DMS79 (cell line): Measurements from ENCODE around the gene HINT3.
"Not testable (repeated sequence)": the region's sequence is repeated elsewhere in the genome, so short reads cannot be mapped to it uniquely, and the experiment has no call there.

Source experiments
- DNase-seq: peaks from one replicate; lab custom pipeline; 2025; lab: John Stamatoyannopoulos, UW

The HINT3 gene

GRCh38 chr6:125940247-125941041 is 16.1 kb upstream of the HINT3 start:
- no peak for DNase-seq

- DNase-seq: no peak
These were observed 13.7 kb upstream of the HINT3 start for GRCh38 chr6:125942672-125943527.

- no peak for DNase-seq
These were observed 12.8 kb upstream of the HINT3 start for GRCh38 chr6:125943528-125944433.

GRCh38 chr6:125944434-125944816 is 12.1 kb upstream of the HINT3 start:
- no peak for DNase-seq

- DNase-seq: no peak
These were observed 11.7 kb upstream of the HINT3 start for GRCh38 chr6:125944896-125945295.

GRCh38 chr6:125945378-125946141 is 11.0 kb upstream of the HINT3 start:
- DNase-seq: no peak

GRCh38 chr6:125947615-125948014 is 9.0 kb upstream of the HINT3 start:
- no peak for DNase-seq

- no peak for DNase-seq
These were observed 8.1 kb upstream of the HINT3 start for GRCh38 chr6:125948455-125948854.

- no peak for DNase-seq
These were observed 7.5 kb upstream of the HINT3 start for GRCh38 chr6:125949069-125949468.

GRCh38 chr6:125950293-125950692 is 6.3 kb upstream of the HINT3 start:
- no peak for DNase-seq

- DNase-seq: not testable (repeated sequence)
These were observed 5.9 kb upstream of the HINT3 start for GRCh38 chr6:125950716-125951115.

- DNase-seq: no peak
These were observed 5.2 kb upstream of the HINT3 start for GRCh38 chr6:125951323-125951722.

- no peak for DNase-seq
These were observed 3.6 kb upstream of the HINT3 start for GRCh38 chr6:125952764-125953501.

- DNase-seq: no peak
These were observed 3.1 kb upstream of the HINT3 start for GRCh38 chr6:125953502-125953875.

GRCh38 chr6:125954735-125955339 is 1.7 kb upstream of the HINT3 start:
- no peak for DNase-seq

GRCh38 chr6:125955973-125956372 is 597 bp upstream of the HINT3 start:
- no peak for DNase-seq

GRCh38 chr6:125957391-125957693 is 772 bp downstream of the HINT3 start:
- DNase-seq: no peak

GRCh38 chr6:125957845-125958244 is 1.3 kb downstream of the HINT3 start:
- DNase-seq: peak; percentile 14

GRCh38 chr6:125959041-125959440 is 2.5 kb downstream of the HINT3 start:
- DNase-seq: no peak

- no peak for DNase-seq
These were observed 4.5 kb downstream of the HINT3 start for GRCh38 chr6:125961117-125961516.
